Fibroblast of the aortic adventitia (primary cell): Measurements from ENCODE around the gene SIGLEC12. TPM values are rescaled to one million over a fixed set of nuclear protein-coding genes. Genes with fewer than 3 reads are reported as not detected.
A peak's percentile ranks its signal among the peaks of the same experiment; 100 is the strongest.

Experiments used
- DNase-seq: peaks from one replicate; pipeline ENCODE4 v3.0.0-alpha.2; 2010; ENCODE audit warnings: low read depth
- H3K4me3 ChIP-seq: 2 replicates; pipeline ENCODE4 v1.5.1; 2011; ENCODE audit warnings: low read depth, mild to moderate bottlenecking, control low read depth, low read length, moderate library complexity
- total RNA-seq: library from RNA; depleted of rRNA; stranded (reverse); fragments of >200 nt; gene quantifications from 2 replicates; pipeline ENCODE4 v1.2.3, GENCODE V29; 2012; ENCODE audit warnings: low replicate concordance
- TF ChIP-seq, protein P1 (sequence below): IDR thresholded peaks from 2 replicates; pipeline ENCODE4 v1.5.1; 2011; ENCODE audit warnings: mild to moderate bottlenecking, low read length, control low read depth, inconsistent platforms; ENCODE audit not compliant: insufficient read depth

The SIGLEC12 gene
- total RNA-seq, 1 donor: not detected

- no peak overlapping the region for H3K4me3 ChIP-seq
- TF ChIP-seq, protein P1, sequence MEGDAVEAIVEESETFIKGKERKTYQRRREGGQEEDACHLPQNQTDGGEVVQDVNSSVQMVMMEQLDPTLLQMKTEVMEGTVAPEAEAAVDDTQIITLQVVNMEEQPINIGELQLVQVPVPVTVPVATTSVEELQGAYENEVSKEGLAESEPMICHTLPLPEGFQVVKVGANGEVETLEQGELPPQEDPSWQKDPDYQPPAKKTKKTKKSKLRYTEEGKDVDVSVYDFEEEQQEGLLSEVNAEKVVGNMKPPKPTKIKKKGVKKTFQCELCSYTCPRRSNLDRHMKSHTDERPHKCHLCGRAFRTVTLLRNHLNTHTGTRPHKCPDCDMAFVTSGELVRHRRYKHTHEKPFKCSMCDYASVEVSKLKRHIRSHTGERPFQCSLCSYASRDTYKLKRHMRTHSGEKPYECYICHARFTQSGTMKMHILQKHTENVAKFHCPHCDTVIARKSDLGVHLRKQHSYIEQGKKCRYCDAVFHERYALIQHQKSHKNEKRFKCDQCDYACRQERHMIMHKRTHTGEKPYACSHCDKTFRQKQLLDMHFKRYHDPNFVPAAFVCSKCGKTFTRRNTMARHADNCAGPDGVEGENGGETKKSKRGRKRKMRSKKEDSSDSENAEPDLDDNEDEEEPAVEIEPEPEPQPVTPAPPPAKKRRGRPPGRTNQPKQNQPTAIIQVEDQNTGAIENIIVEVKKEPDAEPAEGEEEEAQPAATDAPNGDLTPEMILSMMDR: no peak
- no peak for DNase-seq
Observed at GRCh38 chr19:51488491-51488890, 13.1 kb downstream of the SIGLEC12 start.

- DNase-seq: no peak
- TF ChIP-seq, protein P1: no peak
- no peak overlapping the region for H3K4me3 ChIP-seq
Observed at GRCh38 chr19:51485960-51486660, 15.5 kb downstream of the SIGLEC12 start.

- peak; percentile 4 for DNase-seq
- no peak overlapping the region for H3K4me3 ChIP-seq
- TF ChIP-seq, protein P1: no peak
Observed at GRCh38 chr19:51480590-51480989, 21.0 kb downstream of the SIGLEC12 start.

DNA sequence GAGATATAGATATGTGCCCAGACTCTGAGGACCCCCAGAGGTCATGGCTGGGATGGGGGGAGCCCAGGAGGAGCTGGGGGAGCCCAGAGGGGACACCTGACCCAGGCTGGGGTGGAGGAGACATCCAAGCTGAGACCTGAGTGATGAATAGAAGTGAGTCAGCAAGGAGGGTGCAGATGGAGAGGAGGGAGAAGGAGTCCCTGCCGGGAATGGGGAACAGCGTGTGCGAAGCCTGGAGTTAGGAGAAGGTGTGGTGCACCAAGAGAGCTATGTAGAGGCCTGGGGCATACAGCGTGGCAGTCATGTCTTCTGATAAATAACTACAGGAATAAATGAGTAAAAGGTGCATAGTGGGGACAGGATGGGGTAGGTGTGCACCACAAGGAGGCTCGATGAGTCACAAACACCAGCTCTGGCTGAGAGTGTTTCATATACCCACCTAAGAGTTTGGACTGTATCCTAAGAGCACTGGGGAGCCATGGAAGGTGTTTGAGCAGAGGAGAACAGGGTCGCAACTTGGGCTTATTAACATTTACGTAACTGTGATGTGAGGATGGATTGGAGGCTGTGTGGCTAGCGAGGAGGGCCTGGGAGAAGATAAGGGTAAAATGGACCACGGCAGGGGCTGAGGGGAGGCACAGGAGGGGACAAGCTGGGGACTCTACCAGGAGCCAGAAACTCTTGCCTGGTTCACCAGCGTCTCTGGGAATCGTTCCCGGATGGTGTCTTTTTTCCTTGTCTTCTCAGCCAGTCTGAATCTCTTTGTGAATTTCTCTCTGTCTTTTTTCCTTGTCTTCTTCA, 21.9 kb downstream of the SIGLEC12 start:
- DNase-seq: no peak
- no peak overlapping the region for H3K4me3 ChIP-seq
- TF ChIP-seq, protein P1: no peak

DNA sequence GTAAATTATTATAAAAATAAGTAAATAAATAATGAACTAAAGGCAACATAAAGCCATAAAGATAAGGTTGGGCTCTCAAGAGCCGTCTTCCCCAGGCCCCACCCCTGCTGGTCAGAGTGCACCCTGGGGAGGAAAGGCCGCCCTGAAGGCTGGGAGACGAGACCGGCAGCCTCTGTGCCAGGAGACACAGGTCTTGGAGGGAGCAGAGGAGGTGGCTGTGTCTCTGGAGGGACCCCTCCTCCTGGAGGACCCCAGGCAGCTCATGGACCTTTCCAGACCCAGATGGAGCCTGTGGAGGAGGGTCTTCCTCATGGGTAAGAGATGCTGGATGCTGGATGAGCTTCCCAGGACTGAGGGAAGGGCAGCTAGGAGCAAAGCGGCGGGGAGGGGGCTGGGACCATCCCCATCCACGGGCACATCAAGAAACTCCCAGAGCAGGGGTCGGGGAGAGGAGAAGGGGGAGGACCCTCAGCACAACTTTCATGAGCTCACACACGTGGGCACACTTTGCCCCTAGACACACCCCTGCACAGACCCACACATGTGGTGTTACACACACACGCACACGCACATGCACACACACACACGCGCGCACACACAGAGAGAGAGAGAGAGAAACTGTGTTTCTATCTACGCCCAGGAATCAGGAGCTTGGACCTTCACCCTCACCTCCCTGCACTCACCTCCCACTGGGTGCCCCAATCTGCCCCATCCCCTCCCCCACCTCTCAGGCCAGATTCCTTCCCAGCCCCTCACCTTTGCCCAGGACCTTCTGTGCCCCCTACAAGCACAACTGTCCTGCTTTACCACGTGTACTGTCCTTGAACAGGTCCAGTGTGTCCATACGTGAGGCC, 23.0 kb downstream of the SIGLEC12 start, which contains the start of gene CEACAM18:
CEACAM18 (plus strand) TSS at position 159 of the 854 bp plus-strand sequence.
- no peak within 1 kb of the TSS for H3K4me3 ChIP-seq
- DNase-seq: no peak
- TF ChIP-seq, protein P1: no peak

- no peak for DNase-seq
- TF ChIP-seq, protein P1: no peak
- H3K4me3 ChIP-seq: no peak overlapping the region
Observed at GRCh38 chr19:51477344-51477743, 24.3 kb downstream of the SIGLEC12 start.
